ENCODE data around the gene UFD1. TPM values are rescaled to one million over a fixed set of nuclear protein-coding genes. Genes with fewer than 3 reads are reported as not detected.
A peak's percentile ranks its signal among the peaks of the same experiment; 100 is the strongest.

Gene UFD1
- total and polyA plus RNA-seq, 2 of the 4 experiments (the other 2 are of a cell fraction), result 149 to 152 TPM

DNA sequence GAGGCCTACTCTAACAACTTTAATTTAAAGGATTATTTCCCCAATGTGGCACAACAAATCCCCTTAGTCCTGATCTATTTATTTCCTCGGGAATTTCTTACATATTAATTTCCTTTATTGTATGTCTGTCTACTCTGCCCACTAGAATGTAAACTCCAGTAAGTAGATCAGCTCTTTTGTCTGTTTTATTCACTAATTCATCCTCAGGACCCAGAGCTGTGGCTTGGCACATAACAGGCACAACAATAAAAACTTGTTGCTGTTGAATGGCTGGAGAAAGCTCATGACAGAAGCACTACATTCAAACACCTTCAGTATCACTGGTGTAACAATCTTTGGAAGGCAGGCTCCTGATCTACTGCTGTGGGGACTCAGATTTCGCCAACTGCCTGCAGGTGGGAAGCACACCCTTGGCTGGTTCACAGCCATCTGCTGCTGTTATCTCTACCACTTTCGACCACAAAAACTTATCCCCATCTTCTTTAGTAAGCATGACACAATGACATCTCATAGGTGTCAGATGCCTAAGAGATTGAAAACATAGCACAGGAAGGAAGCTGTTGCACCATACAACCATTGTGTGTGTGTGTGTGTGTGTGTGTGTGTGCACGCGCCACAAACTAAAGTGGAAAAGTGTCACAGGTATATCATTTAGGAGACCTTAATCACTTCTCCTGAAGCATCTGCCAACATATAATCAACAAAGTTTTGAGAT, 59.4 kb downstream of the UFD1 start:
- H3K18ac ChIP-seq (ENCODE audit: low read depth, low read length), result no peak overlapping the region
- no peaks in the 10 kb centered on the region for H3K9me3 ChIP-seq (ENCODE audit: control insufficient read depth, insufficient read depth, low read length)
- no peak overlapping the region for H3K27ac ChIP-seq (ENCODE audit: insufficient read depth, low read length)
- no CpG with 5 or more reads among the region's 5 CpGs for WGBS, 2 experiments (ENCODE audit: extremely low coverage in 2 of 2, insufficient read length in 1 of 2)
- no peak overlapping the region for H2BK5ac ChIP-seq (ENCODE audit: low read depth, low read length, poor library complexity, severe bottlenecking)
- no peak overlapping the region for H3K14ac ChIP-seq (replicated peaks; ENCODE audit: low read depth, low read length)
- TF ChIP-seq USF2 (IDR thresholded peaks at IDR 0.05; ENCODE audit: low read depth, low read length) (no peak), CHD1 (IDR thresholded peaks at IDR 0.05; ENCODE audit: low read depth, low read length) (no peak)
- TF ChIP-seq, protein P1, sequence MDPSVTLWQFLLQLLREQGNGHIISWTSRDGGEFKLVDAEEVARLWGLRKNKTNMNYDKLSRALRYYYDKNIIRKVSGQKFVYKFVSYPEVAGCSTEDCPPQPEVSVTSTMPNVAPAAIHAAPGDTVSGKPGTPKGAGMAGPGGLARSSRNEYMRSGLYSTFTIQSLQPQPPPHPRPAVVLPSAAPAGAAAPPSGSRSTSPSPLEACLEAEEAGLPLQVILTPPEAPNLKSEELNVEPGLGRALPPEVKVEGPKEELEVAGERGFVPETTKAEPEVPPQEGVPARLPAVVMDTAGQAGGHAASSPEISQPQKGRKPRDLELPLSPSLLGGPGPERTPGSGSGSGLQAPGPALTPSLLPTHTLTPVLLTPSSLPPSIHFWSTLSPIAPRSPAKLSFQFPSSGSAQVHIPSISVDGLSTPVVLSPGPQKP (IDR thresholded peaks at IDR 0.05; ENCODE audit: borderline replicate concordance, low read depth, low read length), result no peak
- H3K4me3 ChIP-seq (ENCODE audit: insufficient read depth, low read depth, low read length), result no peak overlapping the region
- H2BK15ac ChIP-seq (ENCODE audit: low read depth, low read length), result no peak overlapping the region
- H3K56ac ChIP-seq (ENCODE audit: extremely low read depth, insufficient read depth, low read length), result no peak overlapping the region
- no peak overlapping the region for H3K4ac ChIP-seq (ENCODE audit: low read depth, low read length)
- H4K8ac ChIP-seq (ENCODE audit: low read depth in 2 of 2, low read length in 2 of 2), result no peak overlapping the region
- ATAC-seq (ENCODE audit: low read depth) (no peak), DNase-seq (peak; percentile 17)
- H3K36me3 ChIP-seq (ENCODE audit: control insufficient read depth, insufficient read depth, low read length), result no peaks in the 10 kb centered on the region
- no peak overlapping the region for H2BK120ac ChIP-seq (ENCODE audit: low read depth, low read length)
- no peak overlapping the region for H3K9ac ChIP-seq (ENCODE audit: low read depth, low read length)
- ChIA-PET POLR2A (ENCODE audit: unreplicated experiment) (no interaction called here), CTCF (no interaction called here)
- H3K4me1 ChIP-seq (ENCODE audit: control insufficient read depth, insufficient read depth, low read length), result peaks cover 5% of the 10 kb centered on the region; the same call in 1 of the 2 replicates
- H4K20me1 ChIP-seq (ENCODE audit: insufficient read depth, low read length), result peaks cover 52% of the 10 kb centered on the region
- no peak overlapping the region for H2AK9ac ChIP-seq (replicated peaks; ENCODE audit: low read depth, low read length, poor library complexity)
- H2AFZ ChIP-seq (replicated peaks; ENCODE audit: low read length, poor library complexity), result no peak overlapping the region
- no peak overlapping the region for H3K4me2 ChIP-seq (ENCODE audit: low read depth, low read length)
- no peaks in the 10 kb centered on the region for H3K27me3 ChIP-seq (ENCODE audit: control insufficient read depth, insufficient read depth, low read length)
- no peak overlapping the region for H3K23ac ChIP-seq (ENCODE audit: low read depth, low read length)
- in situ Hi-C loops (cut with MboI; ENCODE audit: low sequenced_read_pairs), result no loop called here
- H2BK20ac ChIP-seq (ENCODE audit: low read depth, low read length), result no peak overlapping the region
- H3K9me1 ChIP-seq (ENCODE audit: insufficient read depth, low read length), result peaks cover 30% of the 10 kb centered on the region
- BruUV-seq (replicated peaks), result no TSS peak
- intact Hi-C loops (cut with micrococcal nuclease), result loop anchor here (10.0 kb wide), 1 partner anchor 125 kb away; the partner anchor contains the start of gene CLTCL1
- dilution Hi-C loops (cut with HindIII; ENCODE audit: low sequenced_read_pairs, unreplicated experiment), result no loop called here
- no peak overlapping the region for H4K91ac ChIP-seq (ENCODE audit: insufficient read depth, low read depth, low read length)
- H4K5ac ChIP-seq (ENCODE audit: low read depth, low read length), result no peak overlapping the region
- H3K79me1 ChIP-seq (ENCODE audit: low read depth in 1 of 2, low read length in 2 of 2), result peaks cover 13 to 74% of the 10 kb centered on the region in 2 experiments
- H2AK5ac ChIP-seq (ENCODE audit: low read depth, low read length), result no peak overlapping the region
